SHP77 treated with DMSO at 0.1 percent for 48 hours (cell line): ENCODE data around the gene ITIH6.

Experiments used
- DNase-seq: peaks from one replicate; lab custom pipeline; 2025; lab: John Stamatoyannopoulos, UW

Gene ITIH6

DNA sequence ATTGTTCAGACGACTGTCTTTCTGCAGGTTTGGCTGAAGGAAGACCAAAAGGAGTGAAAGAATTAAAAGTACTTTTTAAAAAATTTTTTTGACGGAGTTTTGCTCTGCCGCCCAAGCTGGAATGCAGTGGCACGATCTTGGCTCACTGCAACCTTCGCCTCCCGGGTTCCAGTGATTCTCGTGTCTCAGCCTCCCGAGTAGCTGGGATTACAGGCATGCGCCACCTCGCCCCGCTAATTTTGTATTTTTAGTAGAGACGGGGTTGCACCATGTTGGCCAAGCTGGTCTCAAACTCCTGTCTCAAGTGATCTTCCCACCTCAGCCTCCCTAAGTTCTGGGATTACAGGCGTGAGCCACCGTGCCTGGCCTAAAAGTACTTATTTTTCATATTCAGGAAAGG is 86.3 kb downstream of the ITIH6 start:
- no peak for DNase-seq

DNA sequence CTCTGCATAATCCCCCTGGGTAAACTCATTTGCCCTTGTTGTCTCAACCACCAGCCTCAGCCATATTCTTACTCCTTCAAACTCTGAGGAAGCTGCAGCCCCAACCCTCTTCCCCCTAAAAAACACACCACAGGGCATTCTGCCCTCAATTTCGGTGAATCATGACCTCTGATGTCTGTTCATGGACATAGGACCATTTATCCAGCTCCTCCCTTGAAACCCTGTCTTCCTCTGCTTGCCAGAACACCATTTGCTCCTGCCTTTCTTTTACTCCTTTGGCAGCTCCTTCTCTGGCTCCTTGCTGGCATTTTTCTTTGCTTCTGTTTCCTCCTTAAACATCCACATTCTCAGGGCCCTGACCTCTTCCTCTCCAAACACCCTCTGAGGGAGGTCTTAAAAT is 87.1 kb downstream of the ITIH6 start:
- DNase-seq = no peak

DNA sequence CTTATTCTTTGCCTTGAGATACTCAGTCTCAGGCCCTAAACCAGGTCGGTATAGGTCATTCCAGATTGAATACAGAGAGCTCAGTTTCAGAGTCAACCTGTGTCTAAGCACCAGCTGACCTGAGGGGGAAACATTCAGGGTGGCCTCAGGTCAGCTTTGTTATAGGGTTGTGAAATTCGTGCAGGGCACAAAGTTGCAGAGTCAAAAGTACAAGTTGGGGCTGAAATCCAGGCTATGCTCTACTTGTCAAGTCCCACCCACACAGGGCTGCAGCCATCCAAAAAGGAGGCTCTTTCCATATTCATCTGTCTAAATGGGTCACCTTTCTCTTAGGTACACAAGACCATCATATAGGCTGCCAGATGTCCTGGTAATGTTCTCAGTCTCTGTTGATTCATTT is 89.7 kb downstream of the ITIH6 start:
- no peak for DNase-seq
